Ammon's horn (tissue), 1 donor: Measurements from ENCODE around the gene KIZ.
"Not testable (repeated sequence)": the region's sequence is repeated elsewhere in the genome, so short reads cannot be mapped to it uniquely, and the experiment has no call there.

ENCODE experiments used
- DNase-seq: peaks from one replicate; pipeline ENCODE4 v3.0.0-alpha.2; 2016; ENCODE audit warnings: low spot score

The KIZ gene

DNA sequence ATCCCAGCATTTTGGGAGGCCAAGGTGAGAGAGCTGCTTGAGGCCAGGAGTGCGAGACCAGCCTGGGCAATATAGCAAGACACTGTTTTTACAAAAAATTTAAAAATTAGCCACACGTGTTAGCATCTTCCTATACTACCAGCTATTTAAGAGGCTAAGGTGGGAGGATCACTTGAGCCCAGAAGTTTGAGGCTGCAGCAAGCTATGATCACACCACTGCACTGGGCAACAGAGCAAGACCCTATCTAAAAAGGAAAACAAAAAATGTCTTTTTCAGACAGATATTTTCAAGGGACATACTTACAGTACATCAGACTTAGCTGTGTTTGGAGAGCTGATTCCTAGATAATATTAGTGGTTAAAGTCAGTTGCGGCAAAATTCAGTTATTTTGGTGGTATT is 104.3 kb downstream of the KIZ start:
- no peak for DNase-seq

DNA sequence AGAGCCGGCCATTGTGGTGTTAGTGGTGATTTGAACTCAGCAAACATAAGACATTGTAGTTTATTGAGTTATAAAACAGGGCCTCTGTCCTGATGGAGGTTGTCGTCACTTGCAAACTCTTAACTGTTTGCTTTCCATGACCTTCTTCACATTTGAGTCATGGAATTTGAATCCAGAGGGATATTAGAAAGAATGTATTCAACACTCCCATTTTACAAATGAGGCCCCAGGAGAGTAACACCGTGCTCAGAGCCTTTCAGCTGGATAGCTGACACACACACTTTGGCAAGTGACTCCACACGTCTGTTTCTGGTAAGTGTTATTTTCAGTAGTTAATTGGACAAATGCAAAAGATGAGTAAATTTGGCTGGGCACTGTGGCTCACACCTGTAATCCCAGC is 104.8 kb downstream of the KIZ start:
- DNase-seq: no peak

GRCh38 chr20:21232546-21233280 is 106.8 kb downstream of the KIZ start:
- DNase-seq: no peak

DNA sequence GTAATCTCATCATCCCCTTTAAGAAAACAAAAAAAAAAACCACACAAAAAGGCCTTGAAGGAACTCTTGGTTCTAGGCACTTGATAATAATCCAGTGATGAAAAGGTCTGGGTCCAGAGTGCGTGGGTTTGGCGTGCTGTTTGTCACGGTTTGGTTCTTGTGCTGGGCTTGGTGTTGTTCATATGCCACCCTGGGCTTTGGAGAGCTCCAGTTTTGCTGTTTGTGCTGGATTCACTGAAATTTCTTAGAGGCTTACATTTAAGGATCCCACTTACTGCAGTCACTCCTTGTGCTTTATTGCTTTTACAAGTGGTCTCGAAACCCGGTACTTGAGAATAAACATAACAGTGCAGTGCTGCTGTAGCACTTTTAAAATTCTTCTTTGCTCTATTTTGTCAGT is 108.4 kb downstream of the KIZ start:
- peak; percentile 14 for DNase-seq

DNA sequence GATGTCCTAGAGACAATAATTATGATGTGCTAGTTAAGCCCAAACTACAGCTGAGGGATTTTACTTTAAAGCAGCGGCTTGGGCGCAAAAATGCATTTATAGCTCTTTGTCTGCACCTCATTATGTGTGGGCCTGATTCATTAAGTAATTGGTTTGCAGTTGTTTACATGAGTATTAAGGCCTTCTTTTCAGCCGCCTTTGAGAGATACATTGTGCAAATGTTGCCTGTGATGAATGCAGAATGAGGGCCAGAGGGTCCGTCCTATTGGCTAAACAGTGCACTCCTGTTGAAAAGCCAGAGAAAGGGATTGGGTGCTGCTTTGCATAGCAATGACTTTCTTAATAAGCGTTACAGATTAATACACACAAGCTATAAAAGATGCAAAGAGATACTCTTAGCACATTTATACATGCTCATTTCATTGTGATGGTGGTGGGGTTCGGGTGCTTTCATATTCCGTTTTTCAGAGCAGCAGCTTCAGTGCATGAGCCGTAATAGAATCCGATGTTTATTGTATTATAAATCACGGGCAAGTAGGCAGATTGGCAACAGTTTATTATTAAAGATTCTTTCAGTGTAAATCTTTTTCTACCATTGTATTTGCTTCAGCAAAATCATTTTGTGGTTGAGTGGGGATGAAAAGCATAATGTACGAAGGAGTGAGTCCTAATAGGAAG is 109.1 kb downstream of the KIZ start:
- peak; percentile 91 for DNase-seq

DNA sequence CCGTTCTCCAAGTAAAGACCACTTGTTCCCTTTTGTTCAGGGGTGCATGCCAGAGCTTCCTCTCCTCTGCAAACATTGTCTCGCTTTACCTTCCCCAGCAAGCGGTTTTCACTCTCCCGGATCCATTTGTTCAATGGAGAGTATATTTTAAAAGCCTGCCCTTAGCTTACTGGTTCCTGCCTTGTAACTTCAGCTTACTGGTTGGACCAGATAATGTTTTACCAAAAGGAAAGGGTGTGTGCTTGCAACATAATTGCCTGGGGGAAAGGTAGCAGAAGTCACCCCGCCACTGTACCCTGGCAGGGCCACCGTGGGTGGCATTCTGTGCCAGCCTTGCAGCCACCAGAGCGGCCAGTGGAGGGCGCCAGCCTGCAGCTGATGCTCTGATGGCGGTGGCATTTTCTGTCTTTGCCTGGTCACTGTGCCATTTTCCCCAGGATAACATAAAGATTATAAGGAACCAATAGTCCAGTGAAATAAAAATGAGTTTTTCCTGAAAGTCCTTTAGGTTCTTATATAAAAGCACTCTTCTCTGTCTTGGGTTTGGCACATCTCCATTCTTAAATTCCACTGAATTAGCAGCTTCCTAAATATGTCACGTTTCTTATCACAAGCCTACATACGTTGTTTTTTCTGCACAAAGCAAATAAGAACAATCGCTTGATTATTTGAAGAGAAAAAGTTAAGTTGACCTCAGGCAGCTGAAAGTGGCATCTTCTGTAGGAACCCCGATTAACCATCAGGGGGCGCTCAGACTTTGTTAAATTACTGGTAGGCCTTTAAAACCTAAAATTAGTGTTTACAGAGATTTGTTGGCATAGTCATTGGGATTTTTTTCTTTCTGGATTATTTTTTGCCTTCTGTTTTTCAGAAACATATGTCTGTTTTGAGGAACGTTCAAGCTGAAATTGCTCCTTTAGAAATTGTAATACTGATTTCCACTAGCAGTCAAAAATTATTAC is 109.9 kb downstream of the KIZ start:
- DNase-seq: peak; percentile 86

DNA sequence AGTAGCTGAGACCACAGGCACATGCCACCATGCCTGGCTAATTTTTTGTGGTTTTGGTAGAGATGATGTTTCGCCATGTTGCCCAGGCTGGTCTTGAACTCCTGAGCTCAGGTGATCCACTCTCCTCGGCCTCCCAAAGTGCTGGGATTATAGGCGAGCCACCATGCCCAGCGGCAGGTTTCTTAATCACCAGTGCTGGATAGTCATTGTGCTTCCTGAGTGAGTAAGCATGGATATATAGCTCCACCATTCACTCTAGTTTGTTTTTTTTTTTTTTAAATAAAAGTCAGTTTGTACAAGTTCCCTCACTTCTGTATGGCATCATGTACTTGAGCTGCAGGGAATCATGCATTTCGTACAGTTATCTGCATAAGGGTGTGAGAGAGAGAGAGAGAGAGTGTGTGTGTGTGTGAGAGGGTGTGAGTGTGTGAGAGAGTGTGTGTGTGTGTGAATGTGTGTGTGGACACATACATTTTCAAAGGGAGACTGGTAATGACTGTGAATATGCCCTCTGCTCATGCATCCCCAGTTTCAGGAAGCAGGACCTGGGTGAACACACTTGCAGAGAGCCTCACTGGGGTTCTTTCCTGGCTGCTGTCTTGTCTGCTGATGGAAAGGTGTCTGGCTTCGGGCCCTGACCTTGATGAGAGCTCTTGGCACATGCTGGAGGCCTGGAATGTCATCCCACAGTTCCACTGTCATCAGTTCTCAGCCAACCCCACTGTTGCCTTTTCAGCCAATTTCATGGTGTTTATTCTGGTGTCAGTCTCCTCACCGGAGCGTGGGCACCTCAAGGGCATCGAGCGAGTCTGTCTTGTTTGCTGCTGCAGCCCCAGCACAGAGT is 112.3 kb downstream of the KIZ start:
- DNase-seq: no peak

DNA sequence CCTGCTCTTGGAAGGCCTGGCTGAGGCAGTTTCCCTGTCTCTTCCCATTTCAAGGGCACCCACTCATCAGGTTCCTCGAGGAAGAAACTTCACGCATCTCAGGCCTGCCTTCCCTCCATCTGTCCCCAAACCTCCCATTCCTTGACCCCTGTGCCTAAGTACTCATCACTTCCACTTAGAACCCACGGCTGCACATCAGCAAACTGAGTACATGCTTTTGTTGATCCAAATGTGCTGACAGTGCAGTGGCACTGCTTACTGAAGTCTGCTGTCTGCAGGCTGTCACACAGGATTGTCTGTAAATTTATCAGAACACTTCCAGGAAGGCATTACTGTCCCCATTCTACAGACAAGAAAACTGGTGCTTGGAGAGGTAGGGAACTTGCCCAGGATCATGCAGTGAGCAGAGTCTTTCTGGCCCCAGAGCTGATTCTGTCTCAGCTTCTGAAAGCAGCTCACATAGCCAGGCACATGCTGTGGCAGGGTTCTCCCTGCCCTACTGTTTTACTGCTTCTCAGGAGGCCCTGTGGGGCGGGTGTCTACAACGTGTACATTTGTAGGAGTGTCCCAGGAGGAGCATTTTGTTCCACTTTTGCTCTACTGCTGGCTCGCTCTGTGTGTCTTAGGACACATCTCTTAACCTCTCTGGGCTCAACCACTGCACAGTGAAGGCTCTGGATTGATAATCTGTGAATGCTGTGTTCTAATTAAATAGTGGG is 113.1 kb downstream of the KIZ start:
- DNase-seq: no peak

DNA sequence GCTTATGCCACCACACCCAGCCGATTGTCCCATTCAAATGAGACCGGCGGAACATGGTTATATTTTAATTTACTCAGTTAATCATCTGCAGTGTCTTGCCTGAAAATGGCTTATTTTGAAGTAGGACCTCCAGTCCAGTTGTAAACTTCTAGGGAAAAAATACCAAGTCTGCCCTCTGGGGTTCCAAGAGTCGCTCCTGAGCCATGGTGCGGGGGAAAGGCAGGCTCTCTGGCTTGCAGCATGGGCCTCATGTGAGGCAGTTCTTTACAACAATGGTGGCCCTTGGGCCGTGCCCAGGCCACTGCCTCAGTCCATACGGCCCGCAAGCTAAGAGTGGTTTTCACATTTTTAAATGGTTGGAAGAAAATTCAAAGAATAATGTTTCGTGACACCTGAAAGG is 114.5 kb downstream of the KIZ start:
- DNase-seq: no peak

- DNase-seq: no peak
Measured at GRCh38 chr20:21241406-21241805, 115.5 kb downstream of the KIZ start.

DNA sequence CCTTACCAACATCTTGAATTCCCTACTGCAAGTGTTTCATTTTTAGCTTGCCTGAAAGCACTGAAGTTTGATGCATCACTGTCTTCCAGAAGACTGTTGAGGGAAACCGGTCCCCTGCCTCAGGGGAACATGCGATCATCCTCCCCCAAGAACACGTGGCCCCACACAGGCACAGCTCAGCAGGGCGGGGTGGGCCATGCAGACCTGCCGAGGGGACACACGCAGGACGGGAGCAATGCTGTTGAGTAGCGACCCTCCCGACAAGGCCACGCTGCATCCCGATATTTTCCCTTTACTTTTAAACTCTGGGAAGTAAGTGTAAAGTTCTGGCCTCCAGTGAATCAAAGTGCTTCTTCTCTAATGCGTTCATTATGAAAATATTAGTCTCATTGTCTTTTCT is 117.9 kb downstream of the KIZ start:
- DNase-seq: no peak

GRCh38 chr20:21244808-21245207 is 118.9 kb downstream of the KIZ start:
- no peak for DNase-seq

DNA sequence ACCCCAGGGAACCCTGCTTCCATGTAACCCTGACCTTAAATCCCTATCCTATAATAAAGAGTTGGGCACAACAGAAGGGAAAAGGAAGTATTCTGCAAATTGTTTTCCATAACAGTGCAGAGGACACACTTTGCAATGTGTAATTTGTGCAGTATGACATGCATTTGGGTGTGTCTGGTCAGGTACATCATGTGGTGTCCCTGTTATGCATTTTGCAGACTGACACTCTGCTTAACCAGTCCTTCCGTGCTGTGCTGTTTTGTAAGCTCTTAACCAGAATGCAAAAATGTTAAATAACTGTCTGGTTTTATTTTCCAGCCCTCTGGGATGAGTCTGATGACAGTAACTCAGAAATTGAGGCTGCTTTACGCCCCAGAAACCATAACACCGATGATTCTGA is 120.3 kb downstream of the KIZ start:
- DNase-seq: no peak

DNA sequence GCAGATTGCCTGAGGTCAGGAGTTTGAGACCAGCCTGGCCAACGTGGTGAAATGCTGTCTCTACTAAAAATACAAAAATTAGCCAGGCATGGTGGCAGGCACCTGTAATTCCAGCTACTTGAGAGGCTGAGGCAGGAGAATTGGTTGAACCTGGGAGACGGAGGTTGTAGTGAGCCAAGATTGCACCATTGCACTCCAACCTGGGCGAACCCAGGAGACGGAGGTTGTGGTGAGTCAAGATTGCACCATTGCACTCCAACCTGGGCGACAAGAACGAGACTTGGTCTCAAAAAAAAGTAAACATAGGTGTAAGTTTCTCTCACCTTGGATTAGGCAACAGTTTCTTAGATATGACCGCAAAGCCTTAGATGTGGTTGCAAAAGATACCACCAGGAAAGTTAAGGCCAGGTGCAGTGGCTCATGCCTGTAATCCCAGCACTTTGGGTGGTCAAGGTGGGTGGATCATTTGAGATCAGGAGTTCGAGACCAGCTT is 121.8 kb downstream of the KIZ start:
- not testable (repeated sequence) for DNase-seq

DNA sequence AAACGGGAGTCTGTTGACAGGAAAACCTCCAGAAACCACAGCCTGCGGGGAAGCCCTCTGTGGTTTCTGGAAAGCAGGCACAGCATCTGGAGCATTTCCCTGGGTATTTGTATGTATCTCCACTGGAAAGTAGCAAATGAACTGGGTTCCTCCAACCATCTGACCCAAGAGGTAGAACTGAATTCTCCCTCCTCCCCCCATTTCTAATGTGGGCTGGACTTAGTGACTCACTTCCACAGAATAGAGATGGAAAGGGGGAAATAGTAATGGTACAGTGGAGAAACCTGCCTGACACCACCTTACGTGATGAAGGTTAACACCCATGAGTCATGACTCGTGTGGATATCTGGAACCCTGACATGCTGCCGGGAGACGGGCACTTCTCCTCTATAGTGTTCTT is 125.4 kb downstream of the KIZ start:
- DNase-seq: no peak

DNA sequence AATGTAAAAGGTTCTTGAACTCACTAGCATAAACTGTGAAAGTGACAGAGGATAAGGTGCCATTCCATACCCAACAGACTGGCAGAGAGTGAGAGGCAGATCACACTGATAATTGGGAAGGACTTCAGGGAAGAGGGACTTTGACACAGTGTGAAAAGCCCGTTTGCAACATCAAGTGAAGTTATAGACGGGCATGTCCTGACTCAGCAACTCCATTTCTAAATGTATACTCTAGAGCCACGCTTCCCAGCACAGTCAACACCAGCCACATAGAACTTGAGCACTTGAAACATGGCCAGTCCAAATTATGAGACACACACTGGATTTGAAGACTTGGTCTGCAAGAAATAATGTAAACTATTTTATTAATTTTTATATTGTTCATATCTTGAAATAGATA is 131.3 kb downstream of the KIZ start:
- DNase-seq: no peak

GRCh38 chr20:21258411-21258810 is 132.5 kb downstream of the KIZ start:
- DNase-seq: no peak

- DNase-seq: peak; percentile 85
Measured at GRCh38 chr20:21259346-21259745, 133.5 kb downstream of the KIZ start.

- no peak for DNase-seq
Measured at GRCh38 chr20:21262812-21263211, 136.9 kb downstream of the KIZ start.

DNA sequence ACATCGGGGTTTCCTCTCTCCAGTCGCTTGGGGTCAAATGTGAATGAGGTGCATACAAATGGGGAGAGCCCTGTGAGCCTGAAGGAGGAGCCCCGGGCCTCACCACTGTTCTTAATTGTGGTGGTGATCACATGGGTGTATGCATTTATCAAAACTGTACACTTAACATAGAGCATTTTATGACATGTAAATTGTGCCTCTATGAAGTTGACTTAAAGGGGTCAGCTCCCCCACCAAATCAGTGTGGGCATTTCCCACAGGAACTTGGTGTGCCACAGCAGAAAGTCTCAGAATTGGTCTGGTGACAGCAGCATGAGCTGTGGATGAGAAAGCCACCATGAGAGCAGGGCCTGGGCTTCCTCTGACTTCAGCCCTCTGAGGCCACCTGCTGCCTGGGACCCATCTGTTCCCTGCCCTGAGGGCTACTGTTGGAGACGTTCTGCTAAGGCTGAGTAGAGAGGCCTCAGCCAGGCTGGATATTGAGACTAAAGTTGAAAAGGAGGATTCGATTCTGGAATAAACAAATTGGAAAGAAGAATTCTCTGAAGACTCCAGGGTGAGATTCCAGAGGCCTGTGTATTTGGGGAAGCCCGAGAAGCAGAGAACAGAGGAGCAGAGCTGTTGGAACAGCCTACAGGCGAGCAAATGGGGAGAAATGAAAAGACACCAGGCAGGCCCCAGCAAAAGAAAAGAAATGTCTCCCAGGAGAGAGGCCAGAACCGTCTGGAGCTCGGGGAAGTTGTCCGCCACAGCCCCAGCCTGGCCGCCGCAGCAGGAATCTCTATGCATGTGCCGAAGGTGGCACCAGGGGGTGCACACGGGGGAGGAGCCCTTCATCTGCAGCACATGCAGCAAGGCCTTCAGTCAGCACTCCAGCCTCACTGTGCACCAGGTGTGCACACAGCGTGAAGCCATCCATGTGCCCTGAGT is 139.6 kb downstream of the KIZ start:
- DNase-seq: no peak
